HG03039 (cell line): ENCODE measurements around the gene SLC7A1.
"Not testable (repeated sequence)": the region's sequence is repeated elsewhere in the genome, so short reads cannot be mapped to it uniquely, and the experiment has no call there.

Source experiments
- ATAC-seq: cut with Tn5 transposase; IDR thresholded peaks from one replicate; pipeline ENCODE4 v1.9.1; 2021; ENCODE audit warnings: mild to moderate bottlenecking, moderate library complexity; ENCODE audit not compliant: unreplicated experiment

The SLC7A1 gene

GRCh38 chr13:29595380-29596063, at the start of gene SLC7A1:
Gene SLC7A1 (minus strand): TSS chr13:29595688. CDS start chr13:29536188, 59,500 bp downstream.
- peak; percentile 85 for ATAC-seq

GRCh38 chr13:29640665-29641064, 45.2 kb upstream of the SLC7A1 start:
- ATAC-seq = no peak

GRCh38 chr13:29636831-29637230, 41.3 kb upstream of the SLC7A1 start:
- not testable (repeated sequence) for ATAC-seq

- ATAC-seq = no peak
Observed at GRCh38 chr13:29624997-29625396, 29.5 kb upstream of the SLC7A1 start.

- ATAC-seq = no peak
Observed at GRCh38 chr13:29621841-29622240, 26.4 kb upstream of the SLC7A1 start.

GRCh38 chr13:29621051-29621800, 25.7 kb upstream of the SLC7A1 start:
- ATAC-seq = no peak

GRCh38 chr13:29619995-29620394, 24.5 kb upstream of the SLC7A1 start:
- ATAC-seq = no peak

- ATAC-seq = no peak
Observed at GRCh38 chr13:29613101-29613500, 17.6 kb upstream of the SLC7A1 start.

GRCh38 chr13:29607465-29607864, 12.0 kb upstream of the SLC7A1 start:
- no peak for ATAC-seq

GRCh38 chr13:29605860-29606526, 10.5 kb upstream of the SLC7A1 start:
- ATAC-seq = no peak

- no peak for ATAC-seq
Observed at GRCh38 chr13:29598321-29598720, 2.8 kb upstream of the SLC7A1 start.

GRCh38 chr13:29597706-29598105, 2.2 kb upstream of the SLC7A1 start:
- ATAC-seq = no peak

- ATAC-seq = no peak
Observed at GRCh38 chr13:29597246-29597645, 1.8 kb upstream of the SLC7A1 start.

- no peak for ATAC-seq
Observed at GRCh38 chr13:29596064-29596418, 553 bp upstream of the SLC7A1 start.

- ATAC-seq = peak; percentile 34
Observed at GRCh38 chr13:29594710-29595379, 643 bp downstream of the SLC7A1 start.

GRCh38 chr13:29594303-29594709, 1.2 kb downstream of the SLC7A1 start:
- peak; percentile 30 for ATAC-seq

- no peak for ATAC-seq
Observed at GRCh38 chr13:29593605-29594297, 1.7 kb downstream of the SLC7A1 start.

GRCh38 chr13:29591310-29591709, 4.2 kb downstream of the SLC7A1 start:
- no peak for ATAC-seq

GRCh38 chr13:29589967-29590366, 5.5 kb downstream of the SLC7A1 start:
- ATAC-seq = no peak

- no peak for ATAC-seq
Observed at GRCh38 chr13:29589234-29589633, 6.3 kb downstream of the SLC7A1 start.

- ATAC-seq = no peak
Observed at GRCh38 chr13:29587645-29588044, 7.8 kb downstream of the SLC7A1 start.
